MM.1S (cell line): ENCODE results near the gene SLX4IP.
A peak's percentile ranks its signal among the peaks of the same experiment; 100 is the strongest.

Experiments used
- DNase-seq: peaks from one replicate; pipeline ENCODE4 v3.0.0-alpha.2; 2015
- H2AFZ ChIP-seq: fragments of 300-600 bp; sonication (generic); 2 replicates; pipeline ENCODE4 v1.6.0; 2016; ENCODE audit warnings: antibody characterized with exemption, low read length
- H3F3A ChIP-seq: fragments of 300-600 bp; sonication (generic); 2 replicates; pipeline ENCODE4 v1.6.1; 2016; ENCODE audit warnings: mild to moderate bottlenecking, antibody characterized with exemption, low read length, moderate library complexity, mixed read lengths; ENCODE audit not compliant: insufficient read depth
- H3K27ac ChIP-seq: fragments of 300-600 bp; sonication (generic); 2 replicates; pipeline ENCODE4 v1.5.1; 2016; ENCODE audit warnings: mild to moderate bottlenecking, low read length
- H3K27me3 ChIP-seq: fragments of 300-600 bp; sonication (generic); replicated peaks from 2 replicates; pipeline ENCODE4 v1.6.0; 2016; ENCODE audit warnings: low read length; ENCODE audit not compliant: insufficient read depth
- H3K36me3 ChIP-seq: fragments of 300-600 bp; sonication (generic); replicated peaks from 2 replicates; pipeline ENCODE4 v1.6.1; 2016; ENCODE audit warnings: mild to moderate bottlenecking, low read length, mixed read lengths; ENCODE audit not compliant: insufficient read depth
- H3K4me1 ChIP-seq: fragments of 300-600 bp; sonication (generic); 2 replicates; pipeline ENCODE4 v1.6.1; 2016; ENCODE audit warnings: low read length, mixed read lengths
- H3K4me2 ChIP-seq: fragments of 300-600 bp; sonication (generic); 2 replicates; pipeline ENCODE4 v1.6.0; 2016; ENCODE audit warnings: low read depth, low read length
- H3K4me3 ChIP-seq: fragments of 300-600 bp; sonication (generic); 2 replicates; pipeline ENCODE4 v1.5.1; 2016; ENCODE audit warnings: low read length, mixed read lengths
- H3K79me2 ChIP-seq: fragments of 300-600 bp; sonication (generic); 2 replicates; pipeline ENCODE4 v1.6.1; 2016; ENCODE audit warnings: mixed run types, low read length, mixed read lengths
- H3K9ac ChIP-seq: fragments of 300-600 bp; sonication (generic); 2 replicates; pipeline ENCODE4 v1.6.1; 2016; ENCODE audit warnings: low read length, mixed read lengths
- H3K9me2 ChIP-seq: fragments of 300-600 bp; sonication (generic); replicated peaks from 2 replicates; pipeline ENCODE4 v1.6.1; 2016; ENCODE audit warnings: mild to moderate bottlenecking, low read length, mixed read lengths; ENCODE audit not compliant: insufficient read depth
- H3K9me3 ChIP-seq: fragments of 300-600 bp; sonication (generic); replicated peaks from 2 replicates; pipeline ENCODE4 v1.6.1; 2016; ENCODE audit warnings: mild to moderate bottlenecking, low read length, mixed read lengths; ENCODE audit not compliant: insufficient read depth
- H4K20me1 ChIP-seq: fragments of 300-600 bp; sonication (generic); 2 replicates; pipeline ENCODE4 v1.6.1; 2016; ENCODE audit warnings: mild to moderate bottlenecking, low read length, moderate library complexity, mixed read lengths; ENCODE audit not compliant: insufficient read depth
- CTCF ChIP-seq: fragments of 300-600 bp; sonication (generic); IDR thresholded peaks from 2 replicates; pipeline ENCODE4 v1.5.1; 2016; ENCODE audit warnings: antibody characterized with exemption, low read length, mixed read lengths
- EZH2 ChIP-seq: fragments of 300-600 bp; sonication (generic); optimal IDR thresholded peaks from 2 replicates; pipeline ENCODE3; 2017; ENCODE audit warnings: low read depth, mild to moderate bottlenecking, antibody characterized with exemption, low read length, mixed read lengths
- EZH2phosphoT487 ChIP-seq: fragments of 300-600 bp; sonication (generic); IDR thresholded peaks from 2 replicates; pipeline ENCODE4 v1.6.1; 2018; ENCODE audit warnings: antibody characterized with exemption, low read length

SLX4IP gene

GRCh38 chr20:10644458-10645204 lies 209.5 kb downstream of the SLX4IP start:
- H3K9me3 ChIP-seq: no peaks in the 10 kb centered on the region
- H4K20me1 ChIP-seq: no peaks in the 10 kb centered on the region
- TF ChIP-seq EZH2phosphoT487: no peak
- TF ChIP-seq CTCF: no peak
- TF ChIP-seq EZH2: no peak
- peaks cover 6% of the 10 kb centered on the region; the same call in 1 of the 2 replicates for H3K4me1 ChIP-seq
- peaks cover 7% of the 10 kb centered on the region for H3K36me3 ChIP-seq
- H2AFZ ChIP-seq: no peak overlapping the region
- H3K79me2 ChIP-seq: no peaks in the 10 kb centered on the region
- H3K9ac ChIP-seq: no peak overlapping the region
- H3K27me3 ChIP-seq: no peaks in the 10 kb centered on the region
- no peak overlapping the region for H3K27ac ChIP-seq
- DNase-seq: peak; percentile 46
- H3F3A ChIP-seq: no peaks in the 10 kb centered on the region
- H3K4me2 ChIP-seq: no peak overlapping the region
- H3K4me3 ChIP-seq: no peak overlapping the region
- H3K9me2 ChIP-seq: no peaks in the 10 kb centered on the region

- Histone ChIP-seq H3K36me3 (peaks cover 7% of the 10 kb centered on the region), H3K4me3 (no peak overlapping the region), H3K27me3 (no peaks in the 10 kb centered on the region), H3K4me2 (no peak overlapping the region), H3K27ac (no peak overlapping the region), H3K9me2 (no peaks in the 10 kb centered on the region), H3K79me2 (no peaks in the 10 kb centered on the region), H3K4me1 (peaks cover 6% of the 10 kb centered on the region; the same call in 1 of the 2 replicates), H4K20me1 (no peaks in the 10 kb centered on the region), H2AFZ (no peak overlapping the region), H3F3A (no peaks in the 10 kb centered on the region), H3K9me3 (no peaks in the 10 kb centered on the region), H3K9ac (no peak overlapping the region)
- no peak for DNase-seq
- TF ChIP-seq EZH2phosphoT487 (no peak), CTCF (no peak), EZH2 (no peak)
Observed at GRCh38 chr20:10645205-10645570, 210.1 kb downstream of the SLX4IP start.

GRCh38 chr20:10646006-10646405 lies 210.9 kb downstream of the SLX4IP start:
- Histone ChIP-seq H3K9me3 (no peaks in the 10 kb centered on the region), H3K9me2 (no peaks in the 10 kb centered on the region), H2AFZ (no peak overlapping the region), H3K4me3 (no peak overlapping the region), H3K4me1 (peaks cover 6% of the 10 kb centered on the region; the same call in 1 of the 2 replicates), H3F3A (no peaks in the 10 kb centered on the region), H3K36me3 (peaks cover 7% of the 10 kb centered on the region), H4K20me1 (no peaks in the 10 kb centered on the region), H3K9ac (no peak overlapping the region), H3K4me2 (no peak overlapping the region), H3K27ac (no peak overlapping the region), H3K27me3 (no peaks in the 10 kb centered on the region), H3K79me2 (no peaks in the 10 kb centered on the region)
- TF ChIP-seq EZH2: no peak
- TF ChIP-seq EZH2phosphoT487: no peak
- no peak for TF ChIP-seq CTCF
- no peak for DNase-seq
